H1 (cell line): ENCODE results near the gene DTX4. TPM values are rescaled to one million over a fixed set of nuclear protein-coding genes. Genes with fewer than 3 reads are reported as not detected.

Experiments
- NANOG ChIP-seq: IDR thresholded peaks from 2 replicates; pipeline ENCODE4 v1.6.1; 2011; ENCODE audit warnings: low read length, low read depth, mild to moderate bottlenecking, inconsistent platforms; ENCODE audit not compliant: insufficient read depth, poor library complexity, severe bottlenecking
- RBBP5 ChIP-seq: IDR thresholded peaks from 2 replicates; pipeline ENCODE4 v1.7.1; 2012; ENCODE audit warnings: low read depth, mild to moderate bottlenecking, inconsistent platforms, low read length, moderate library complexity, borderline replicate concordance
- polyA plus RNA-seq, 7 experiments: library from polyadenylated mRNA; depleted of rRNA in 3 of 7; stranded (reverse) in 5 of 7; unstranded in 2 of 7; fragments of >200 nt in 5 of 7; fragments of 200-250 nt in 2 of 7; gene quantifications; 1 replicate in 5 of 7; 2 replicates in 1 of 7; 4 replicates in 1 of 7; pipeline versions ENCODE4 v1.2.1 to v1.2.3, GENCODE V29; 2011 to 2013; ENCODE audit warnings: missing spikeins in 2 of 7, mixed read lengths in 2 of 7
- total RNA-seq: library from RNA; stranded (reverse); fragmentation: NEBNext Ultra II Directional; extraction: Animal tissue kit (Norgen Biotek cat#: 25700); gene quantifications from 2 replicates; pipeline ENCODE4 v1.2.1, GENCODE V29; 2021

Gene DTX4
- total and polyA plus RNA-seq, 2 of the 8 experiments (the other 6 are each of a cell fraction or from before 2014, with no cell fraction given) = 5.1 to 18.8 TPM

GRCh38 chr11:59222464-59223060 is 50.6 kb downstream of the DTX4 start (continued):
- TF ChIP-seq NANOG (no peak), RBBP5 (no peak)
